ENCODE data around the gene C1orf105. TPM values are rescaled to one million over a fixed set of nuclear protein-coding genes. Genes with fewer than 3 reads are reported as not detected.

C1orf105 gene
- total and polyA plus RNA-seq, 10 of the 15 experiments (the other 5 are each of a cell fraction or from before 2014, with no cell fraction given) = not detected

GRCh38 chr1:172398970-172399755 is 21.3 kb upstream of the C1orf105 start (continued):
- TF ChIP-seq ZNF217 (IDR thresholded peaks at IDR 0.05) = no peak
- TF ChIP-seq ATF7 (IDR thresholded peaks at IDR 0.05; ENCODE audit: low read depth) = peak; percentile 24; the same call in 1 of the 2 replicates
- TF ChIP-seq TBL1XR1 (IDR thresholded peaks at IDR 0.05; ENCODE audit: low read depth, low read length) = no peak
- no peak for TF ChIP-seq SMARCA5 (IDR thresholded peaks at IDR 0.05)
- no peak for TF ChIP-seq ZNF207 (IDR thresholded peaks at IDR 0.05; ENCODE audit: borderline replicate concordance)
- no peak for TF ChIP-seq BRCA1 (IDR thresholded peaks at IDR 0.05; ENCODE audit: low read depth, low read length)
- TF ChIP-seq EP300 (IDR thresholded peaks at IDR 0.05; ENCODE audit: borderline replicate concordance in 1 of 2, control insufficient read depth in 1 of 2, low read depth in 2 of 2, low read length in 2 of 2) = no peak

DNA sequence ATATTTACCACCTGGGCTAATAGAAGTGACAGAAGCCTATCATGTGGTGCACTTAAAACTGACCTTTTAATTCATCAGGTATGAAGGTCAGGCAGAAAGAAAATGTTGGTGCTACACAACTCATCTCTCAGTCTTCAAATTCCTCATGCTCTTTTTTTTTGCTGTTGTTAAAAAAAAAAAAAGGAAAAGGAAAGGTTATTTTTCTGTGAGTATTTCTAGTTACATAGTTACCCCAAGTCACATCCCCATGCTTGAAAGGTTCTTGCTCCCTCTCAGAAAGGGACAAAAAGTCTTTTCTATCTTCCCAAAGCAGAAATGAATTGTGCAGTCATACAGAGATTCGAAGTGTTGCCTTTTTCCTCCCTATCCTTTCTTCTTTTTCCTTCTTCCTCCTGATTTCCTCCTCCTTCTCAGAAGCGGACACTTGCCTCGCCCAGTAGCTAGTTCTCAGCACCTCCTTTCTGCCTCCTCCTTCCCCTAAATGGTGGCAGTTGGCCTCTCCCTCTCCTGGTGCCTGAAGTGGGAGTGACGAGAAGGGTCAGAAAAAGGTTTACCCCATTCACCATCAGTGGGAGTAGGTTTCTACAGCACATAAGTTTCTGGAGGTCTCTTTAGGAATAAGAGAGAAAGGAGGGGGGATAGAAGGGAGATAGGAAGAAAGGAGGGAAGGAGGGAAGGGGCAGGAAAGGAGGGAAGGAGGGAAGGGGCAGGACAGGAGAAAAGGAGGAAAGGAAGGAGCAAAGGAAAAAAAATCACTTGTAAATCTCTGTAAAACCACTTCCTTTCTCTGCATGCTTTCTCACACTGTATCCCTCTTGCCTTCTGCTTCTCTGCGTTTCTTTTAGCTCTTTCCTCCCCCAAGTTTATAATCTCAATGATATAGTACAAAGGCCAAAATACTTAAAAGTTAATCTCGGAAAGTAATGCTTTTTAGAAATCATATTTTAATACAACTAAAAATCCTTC is 20.4 kb upstream of the C1orf105 start:
- Histone ChIP-seq H4K20me1 (ENCODE audit: control insufficient read depth, insufficient read depth) (no peaks in the 10 kb centered on the region), H3K9me3 (replicated peaks; ENCODE audit: control insufficient read depth, insufficient read depth, low read length) (no peaks in the 10 kb centered on the region; the same call in 2 of the 3 replicates), H3K36me3 (ENCODE audit: control insufficient read depth in 2 of 2, insufficient read depth in 2 of 2, low read length in 1 of 2) (no peaks in the 10 kb centered on the region), H3K9ac (ENCODE audit: control insufficient read depth, insufficient read depth, low read length) (peak overlapping the region; percentile 49), H3K4me1 (ENCODE audit: control insufficient read depth, insufficient read depth, low read length) (peaks cover 50% of the 10 kb centered on the region), H3K4me3 (no peak overlapping the region), H3K27ac (ENCODE audit: control insufficient read depth, insufficient read depth) (peak overlapping the region; percentile 89), H3K79me2 (ENCODE audit: control insufficient read depth, insufficient read depth, low read length) (no peaks in the 10 kb centered on the region), H2AFZ (ENCODE audit: control insufficient read depth, low read depth, low read length) (peak overlapping the region; percentile 66), H3K27me3 (replicated peaks in 1 of 2; ENCODE audit: control insufficient read depth in 2 of 2, insufficient read depth in 2 of 2, low read length in 1 of 2) (no peaks in the 10 kb centered on the region), H3K4me2 (ENCODE audit: control insufficient read depth, insufficient read depth) (no peak overlapping the region)
- no peak for FAIRE-seq
- ChIA-PET SMC1A (ENCODE audit: uncharacterized antibody, unreplicated experiment) (interaction anchor here (0.8 to 16.5 kb wide), 42 partner anchors 8 to 396 kb away, joined by 3 to 458 read pairs (median 5); no protein-coding TSS in a partner anchor), RAD21 (ENCODE audit: unreplicated experiment) (interaction anchor here (0.7 to 15.1 kb wide), 40 partner anchors 8 to 414 kb away, joined by 3 to 394 read pairs (median 5); partner anchors contain the start of gene PIGC), CTCF (interaction anchor here (0.6 to 12.4 kb wide), 47 partner anchors 9 to 756 kb away, joined by 3 to 153 read pairs (median 4); no protein-coding TSS in a partner anchor), POLR2A (interaction anchor here (0.6 to 8.1 kb wide), 3 partner anchors 10 to 332 kb away, joined by 4 to 73 read pairs (median 5); no protein-coding TSS in a partner anchor)
- BruUV-seq (replicated peaks) = no TSS peak
- WGBS (ENCODE audit: insufficient coverage, insufficient replicate concordance, low lambda C conversion rate, missing lambda C conversion rate) = 42% methylated on average over 6 of the region's 6 CpGs
- ATAC-seq = no peak
- in situ Hi-C loops (cut with MboI) (loop anchor here (5.0 kb wide), 1 partner anchor 313 kb away; no protein-coding TSS in a partner anchor), intact Hi-C loops (cut with micrococcal nuclease; ENCODE audit: unreplicated experiment) (loop anchor here (1.0 to 5.0 kb wide), 6 partner anchors 19 to 398 kb away; no protein-coding TSS in a partner anchor)
- no peak for DNase-seq (ENCODE audit: low read depth, low spot score)
- TF ChIP-seq, protein P1, sequence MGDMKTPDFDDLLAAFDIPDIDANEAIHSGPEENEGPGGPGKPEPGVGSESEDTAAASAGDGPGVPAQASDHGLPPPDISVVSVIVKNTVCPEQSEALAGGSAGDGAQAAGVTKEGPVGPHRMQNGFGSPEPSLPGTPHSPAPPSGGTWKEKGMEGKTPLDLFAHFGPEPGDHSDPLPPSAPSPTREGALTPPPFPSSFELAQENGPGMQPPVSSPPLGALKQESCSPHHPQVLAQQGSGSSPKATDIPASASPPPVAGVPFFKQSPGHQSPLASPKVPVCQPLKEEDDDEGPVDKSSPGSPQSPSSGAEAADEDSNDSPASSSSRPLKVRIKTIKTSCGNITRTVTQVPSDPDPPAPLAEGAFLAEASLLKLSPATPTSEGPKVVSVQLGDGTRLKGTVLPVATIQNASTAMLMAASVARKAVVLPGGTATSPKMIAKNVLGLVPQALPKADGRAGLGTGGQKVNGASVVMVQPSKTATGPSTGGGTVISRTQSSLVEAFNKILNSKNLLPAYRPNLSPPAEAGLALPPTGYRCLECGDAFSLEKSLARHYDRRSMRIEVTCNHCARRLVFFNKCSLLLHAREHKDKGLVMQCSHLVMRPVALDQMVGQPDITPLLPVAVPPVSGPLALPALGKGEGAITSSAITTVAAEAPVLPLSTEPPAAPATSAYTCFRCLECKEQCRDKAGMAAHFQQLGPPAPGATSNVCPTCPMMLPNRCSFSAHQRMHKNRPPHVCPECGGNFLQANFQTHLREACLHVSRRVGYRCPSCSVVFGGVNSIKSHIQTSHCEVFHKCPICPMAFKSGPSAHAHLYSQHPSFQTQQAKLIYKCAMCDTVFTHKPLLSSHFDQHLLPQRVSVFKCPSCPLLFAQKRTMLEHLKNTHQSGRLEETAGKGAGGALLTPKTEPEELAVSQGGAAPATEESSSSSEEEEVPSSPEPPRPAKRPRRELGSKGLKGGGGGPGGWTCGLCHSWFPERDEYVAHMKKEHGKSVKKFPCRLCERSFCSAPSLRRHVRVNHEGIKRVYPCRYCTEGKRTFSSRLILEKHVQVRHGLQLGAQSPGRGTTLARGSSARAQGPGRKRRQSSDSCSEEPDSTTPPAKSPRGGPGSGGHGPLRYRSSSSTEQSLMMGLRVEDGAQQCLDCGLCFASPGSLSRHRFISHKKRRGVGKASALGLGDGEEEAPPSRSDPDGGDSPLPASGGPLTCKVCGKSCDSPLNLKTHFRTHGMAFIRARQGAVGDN (IDR thresholded peaks at IDR 0.05) = no peak
- TF ChIP-seq PKNOX1 (IDR thresholded peaks at IDR 0.05) (0 out of 2 replicates have a peak, but pooled peaks have one; percentile 2), SKIL (IDR thresholded peaks at IDR 0.05; ENCODE audit: low read depth, poor library complexity, severe bottlenecking) (peak; percentile 5)

Data from GM12878 (cell line).